NOMO-1 (cell line): ENCODE data around the gene VTA1.
"Not testable (repeated sequence)": the region's sequence is repeated elsewhere in the genome, so short reads cannot be mapped to it uniquely, and the experiment has no call there.

ENCODE experiments used
- DNase-seq, 2 experiments: peaks; one replicate each; lab custom pipeline; 2025; ENCODE audit not compliant: unreplicated experiment in 2 of 2; lab: John Stamatoyannopoulos, UW

The VTA1 gene

GRCh38 chr6:142223938-142224337 lies 76.9 kb downstream of the VTA1 start:
- no peak for DNase-seq

DNA sequence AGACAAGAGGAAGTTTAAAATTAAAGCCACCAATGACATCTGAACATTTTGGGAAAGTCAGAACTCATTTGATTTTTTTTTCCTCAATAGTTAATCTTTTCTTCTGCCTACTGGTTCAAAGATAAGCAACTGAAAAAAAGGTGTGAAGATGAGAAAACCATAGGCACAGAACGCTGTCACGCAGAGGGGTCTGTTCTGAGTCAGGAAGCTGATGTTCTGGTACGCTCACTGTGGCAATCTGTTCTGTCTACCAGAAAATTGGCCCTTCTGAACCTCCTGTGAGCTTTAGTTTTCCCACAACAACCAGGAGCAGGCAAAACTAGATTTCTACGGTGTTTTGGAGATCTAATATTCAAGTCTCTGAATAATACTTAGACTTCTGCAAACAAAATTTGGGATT lies 78.1 kb downstream of the VTA1 start:
- no peak for DNase-seq

- DNase-seq: no peak
Measured at GRCh38 chr6:142225552-142225951, 78.5 kb downstream of the VTA1 start.

- no peak for DNase-seq
Measured at GRCh38 chr6:142226731-142227130, 79.7 kb downstream of the VTA1 start.

GRCh38 chr6:142229518-142230270 lies 82.6 kb downstream of the VTA1 start:
- not testable (repeated sequence) for DNase-seq

DNA sequence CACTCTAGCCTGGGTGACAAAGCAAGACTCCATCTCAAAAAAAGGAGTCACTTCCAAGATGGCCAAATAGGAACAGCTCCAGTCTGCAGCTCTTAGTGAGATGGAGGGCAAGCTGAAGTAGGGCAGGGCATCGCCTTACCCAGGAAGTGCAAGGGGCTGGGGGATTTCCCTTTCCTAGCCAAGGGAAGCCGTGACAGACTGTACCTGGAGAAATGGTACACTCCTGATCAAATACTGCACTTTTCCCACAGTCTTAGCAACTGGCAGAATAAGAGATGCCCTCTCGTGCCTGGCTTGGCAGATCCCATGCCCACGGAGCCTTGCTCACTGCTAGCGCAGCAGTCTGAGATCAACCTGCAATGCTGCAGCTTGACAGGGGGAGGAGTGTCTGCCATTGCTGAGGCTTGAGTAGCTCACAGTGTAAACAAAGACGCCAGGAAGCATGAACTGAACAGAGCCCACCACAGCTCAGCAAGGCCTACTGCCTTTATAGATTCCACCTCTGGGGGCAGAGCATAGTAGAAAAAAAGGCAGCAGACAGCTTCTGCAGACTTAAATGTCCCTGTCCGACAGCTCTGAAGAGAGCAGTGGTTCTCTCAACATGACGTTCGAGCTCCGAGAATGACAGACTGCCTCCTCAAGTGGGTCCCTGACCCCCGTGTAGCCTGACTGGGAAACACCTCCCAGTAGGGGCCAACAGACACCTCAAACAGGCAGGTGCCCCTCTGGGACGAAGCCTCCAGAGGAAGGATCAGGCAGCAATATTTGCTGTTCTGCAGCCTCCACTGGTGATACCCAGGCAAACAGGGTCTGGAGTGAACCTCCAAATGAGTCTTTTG lies 85.4 kb downstream of the VTA1 start:
- not testable (repeated sequence) for DNase-seq

DNA sequence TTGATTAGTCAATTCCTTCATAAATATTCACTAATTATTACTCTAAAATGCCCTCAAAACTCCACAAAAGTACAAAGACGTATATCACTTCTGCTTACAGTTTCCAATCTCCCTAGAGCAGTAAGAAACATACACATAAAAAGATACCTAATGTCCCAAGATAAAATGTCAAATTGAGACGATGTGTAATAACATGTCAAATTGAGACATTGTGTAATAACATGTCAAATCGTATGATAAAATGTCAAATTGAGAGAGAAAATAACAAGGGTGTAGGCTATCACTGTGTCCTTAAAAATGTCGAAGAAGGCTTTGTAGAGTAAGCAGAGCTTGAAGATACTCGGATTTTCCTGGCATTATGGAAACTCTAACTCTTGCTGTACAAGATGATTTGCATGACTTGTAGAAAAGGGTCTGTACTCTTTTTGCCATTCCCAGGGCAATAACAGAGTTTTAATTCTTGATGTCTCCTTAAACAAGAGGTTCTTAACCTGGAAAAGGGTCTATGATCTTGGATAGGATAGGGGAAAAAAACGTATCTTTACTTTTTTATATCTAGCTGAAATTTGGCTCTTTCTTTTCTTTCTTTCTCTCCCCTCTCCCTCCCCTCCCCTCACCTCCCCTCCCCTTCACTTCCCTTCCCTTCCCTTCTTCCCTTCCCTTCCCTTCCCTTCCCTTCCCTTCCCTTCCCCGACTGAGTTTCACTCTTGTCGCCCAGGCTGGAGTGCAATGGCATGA lies 87.1 kb downstream of the VTA1 start:
- no peak for DNase-seq

- no peak for DNase-seq
Measured at GRCh38 chr6:142235272-142235671, 88.2 kb downstream of the VTA1 start.

DNA sequence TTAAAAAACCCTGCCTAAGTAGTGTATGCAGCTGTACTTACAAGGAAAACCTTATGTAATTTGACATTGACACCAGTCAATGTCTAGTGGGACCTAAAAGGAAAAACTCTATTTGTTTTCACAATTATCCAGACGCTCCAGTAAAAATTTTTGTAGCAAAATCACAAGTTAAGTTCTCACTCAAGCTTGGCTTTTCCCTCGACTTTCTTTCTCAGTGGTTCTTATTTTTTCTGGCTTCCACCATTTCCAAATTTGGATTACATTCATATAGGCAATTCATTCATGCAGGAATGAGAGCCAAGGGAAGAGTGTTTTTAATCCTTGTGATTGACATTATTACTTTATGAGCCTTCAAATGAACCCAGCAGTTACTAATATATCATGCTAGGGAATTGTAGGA lies 88.7 kb downstream of the VTA1 start:
- DNase-seq: no peak

DNA sequence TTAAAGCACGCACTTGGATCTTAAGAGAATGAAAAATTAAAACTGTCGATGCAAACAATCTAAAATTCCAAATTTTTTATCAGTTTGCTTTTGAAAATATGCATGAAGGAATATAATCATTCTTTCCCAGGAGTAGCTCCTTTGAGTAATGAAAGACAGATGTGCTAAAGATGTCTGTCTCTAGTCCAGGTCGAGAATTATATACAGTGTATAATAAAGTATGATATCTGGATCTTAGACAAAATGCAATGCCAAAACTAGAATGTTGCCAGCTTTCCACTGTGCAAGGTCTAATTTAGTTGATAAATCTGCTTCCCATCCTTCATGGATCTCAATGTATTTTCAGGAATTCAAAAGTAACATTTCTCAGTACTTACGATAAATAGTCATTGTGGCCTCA lies 89.6 kb downstream of the VTA1 start:
- DNase-seq: no peak

- no peak for DNase-seq
Measured at GRCh38 chr6:142238881-142239280, 91.8 kb downstream of the VTA1 start.

- no peak for DNase-seq
Measured at GRCh38 chr6:142240179-142240578, 93.1 kb downstream of the VTA1 start.

DNA sequence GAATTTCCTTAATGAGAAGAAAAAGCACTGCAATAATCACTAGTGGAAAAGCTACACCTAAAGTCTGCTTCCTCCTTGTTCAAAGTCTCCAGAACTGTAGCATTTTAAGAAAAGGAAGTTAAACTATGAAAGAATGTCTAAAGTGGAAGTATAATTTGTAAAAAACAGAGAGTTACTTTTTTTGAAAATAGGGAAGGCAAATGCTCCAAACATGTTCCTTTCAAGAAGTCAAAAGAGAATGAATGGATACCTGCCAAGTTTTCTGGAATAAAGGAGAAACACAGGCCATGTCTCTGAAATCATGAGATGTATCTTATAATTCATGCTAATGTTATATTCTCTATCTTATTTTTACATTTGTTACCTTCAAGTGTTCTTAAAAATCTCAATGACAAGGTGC lies 94.0 kb downstream of the VTA1 start:
- peak; percentile 0 to 17 for DNase-seq

GRCh38 chr6:142242269-142242668 lies 95.2 kb downstream of the VTA1 start:
- DNase-seq: no peak

GRCh38 chr6:142246960-142247359 lies 99.9 kb downstream of the VTA1 start:
- no peak for DNase-seq

DNA sequence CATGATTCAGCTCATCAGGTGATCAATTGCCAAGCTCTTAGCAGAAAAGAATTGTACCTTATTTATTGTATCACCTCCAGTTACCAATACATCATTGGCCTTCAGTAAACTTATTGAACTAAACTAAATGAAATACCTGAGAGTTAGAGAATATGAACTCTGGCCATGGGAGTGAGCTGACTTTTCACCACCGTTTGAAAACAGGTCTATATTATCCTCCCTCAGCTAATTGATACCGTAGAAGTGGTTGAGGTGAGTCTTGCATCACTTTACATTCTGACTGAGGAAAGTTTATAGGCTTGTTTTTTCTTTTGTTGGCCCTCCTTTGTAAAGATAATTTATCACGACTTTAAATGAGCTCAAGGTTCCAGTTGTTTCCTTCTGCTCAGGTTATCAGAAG lies 102.2 kb downstream of the VTA1 start:
- no peak for DNase-seq

DNA sequence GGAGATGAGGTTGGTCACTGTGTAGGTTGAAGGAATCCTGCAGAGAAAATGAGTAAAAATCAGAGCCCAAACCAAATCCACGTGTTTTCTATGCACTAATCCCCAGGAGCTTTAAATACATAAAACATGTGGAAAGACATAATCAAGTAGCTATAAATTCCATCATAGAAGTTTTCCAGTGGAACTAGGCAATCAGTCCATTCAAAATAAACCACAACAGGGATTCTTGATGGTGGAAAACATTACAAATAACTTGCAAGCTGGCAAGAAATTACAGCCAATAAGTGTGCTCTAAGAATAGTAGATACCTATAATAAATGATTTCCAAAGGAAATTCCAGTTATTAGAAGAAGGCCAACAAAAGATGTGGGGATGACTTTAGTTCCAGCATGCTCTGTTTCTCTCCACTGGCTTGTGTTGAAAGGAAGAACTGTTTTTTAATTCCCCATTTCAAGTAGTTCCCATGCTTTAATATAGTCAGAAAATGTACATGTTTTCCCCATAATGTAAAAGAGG lies 104.9 kb downstream of the VTA1 start:
- DNase-seq: no peak

DNA sequence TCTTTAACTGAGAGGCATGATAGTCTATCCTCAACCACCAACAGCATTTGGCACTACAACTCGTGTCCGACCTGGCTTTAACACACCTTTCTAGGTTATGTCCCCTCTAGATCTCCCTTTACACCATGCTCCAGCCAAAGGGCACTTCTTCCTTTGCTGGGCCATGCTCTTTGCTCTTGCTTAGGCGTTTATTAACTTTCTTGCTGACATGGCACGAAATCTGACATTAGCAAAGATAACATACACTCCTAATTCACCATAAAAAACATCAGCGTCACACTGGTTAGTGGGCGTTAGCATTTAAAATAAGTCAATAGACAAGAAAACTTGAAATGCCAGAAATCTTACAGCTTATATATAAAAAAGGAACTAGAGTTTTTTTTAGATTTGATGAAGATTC lies 107.5 kb downstream of the VTA1 start:
- no peak for DNase-seq

- DNase-seq: no peak
Measured at GRCh38 chr6:142255785-142256184, 108.7 kb downstream of the VTA1 start.

- DNase-seq: no peak
Measured at GRCh38 chr6:142258305-142258704, 111.2 kb downstream of the VTA1 start.

DNA sequence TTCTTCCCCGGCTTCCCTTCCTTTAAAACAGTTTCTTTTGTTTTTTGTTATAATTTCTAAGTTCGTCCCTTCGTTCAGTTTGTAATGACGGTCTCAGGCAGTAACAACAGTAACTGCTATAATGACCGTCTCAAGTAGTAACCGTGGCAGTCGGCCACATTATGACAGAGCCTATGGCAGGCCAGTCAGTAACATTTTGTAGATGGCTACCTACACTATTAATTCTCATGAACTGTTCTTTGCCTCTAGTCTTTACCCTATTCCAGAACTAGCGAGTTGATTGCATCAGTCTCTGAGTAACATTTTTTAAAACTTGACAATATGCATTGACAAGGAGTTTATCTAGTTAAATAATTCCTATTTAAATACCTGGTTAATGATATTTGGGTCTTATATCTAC lies 111.7 kb downstream of the VTA1 start:
- no peak for DNase-seq
